ENCODE results near the gene SMG6.

Gene SMG6

GRCh38 chr17:2303204-2304188 is at the start of gene SMG6, which contains the start of gene SRR:
SMG6 (minus strand) TSS chr17:2303785; CDS start chr17:2303720, 65 bp downstream.
SRR (plus strand) TSS chr17:2303950; CDS start chr17:2315561, 11,611 bp downstream.
- DNase-seq (ENCODE audit: low spot score), result peak; percentile 87

DNA sequence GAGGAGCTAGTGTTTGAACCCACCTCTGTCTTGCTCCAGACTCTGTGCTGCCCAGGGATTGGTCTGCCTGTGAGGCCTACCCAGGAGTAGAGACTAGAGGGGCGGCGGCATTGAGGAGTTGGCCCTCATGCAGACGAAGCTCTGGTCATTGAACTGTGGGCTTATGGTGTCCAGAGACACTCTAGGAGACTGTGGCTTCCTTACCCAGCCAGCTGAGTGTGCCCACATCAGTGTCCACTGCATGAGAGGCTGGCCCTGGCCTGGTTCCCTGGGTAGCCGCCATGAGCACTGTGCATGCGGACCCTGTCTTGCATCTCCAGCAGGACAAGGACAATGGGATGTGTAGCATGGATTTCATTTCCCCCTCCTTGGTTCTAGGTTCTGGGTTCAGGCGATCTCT is 47.7 kb upstream of the SMG6 start:
- no peak for DNase-seq (ENCODE audit: low spot score)

GRCh38 chr17:2347805-2348685 is 44.5 kb upstream of the SMG6 start:
- no peak for DNase-seq (ENCODE audit: low spot score)

- DNase-seq (ENCODE audit: low spot score), result no peak
Measured at GRCh38 chr17:2346475-2346874, 42.9 kb upstream of the SMG6 start.

GRCh38 chr17:2344528-2344927 is 40.9 kb upstream of the SMG6 start:
- DNase-seq (ENCODE audit: low spot score), result no peak

DNA sequence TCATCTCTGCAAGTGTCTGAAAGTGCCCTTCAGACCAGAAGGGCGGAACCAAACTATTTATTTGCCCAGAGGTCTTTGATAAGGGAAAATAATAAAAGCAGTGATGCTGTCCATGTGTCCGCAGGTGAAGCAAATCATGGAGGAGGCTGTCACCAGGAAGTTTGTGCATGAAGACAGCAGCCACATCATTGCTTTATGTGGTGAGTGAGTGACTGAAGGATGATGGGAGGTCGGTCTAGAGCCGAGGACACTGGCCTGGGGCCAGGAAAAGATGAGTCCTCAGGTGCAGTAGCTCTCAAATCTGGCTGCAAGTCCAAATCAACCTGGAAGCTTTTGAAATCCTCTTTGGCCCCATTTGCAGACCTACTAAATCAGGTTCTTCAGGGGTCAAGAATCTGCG is 39.8 kb upstream of the SMG6 start:
- DNase-seq (ENCODE audit: low spot score), result no peak

GRCh38 chr17:2338315-2338657 is 34.7 kb upstream of the SMG6 start:
- no peak for DNase-seq (ENCODE audit: low spot score)

- DNase-seq (ENCODE audit: low spot score), result peak; percentile 61
Measured at GRCh38 chr17:2337544-2338314, 34.1 kb upstream of the SMG6 start.

GRCh38 chr17:2336852-2337543 is 33.4 kb upstream of the SMG6 start, which contains the start of gene SGSM2:
SGSM2 (plus strand) TSS chr17:2337501; CDS start chr17:2337689, 188 bp downstream.
- peak; percentile 48 for DNase-seq (ENCODE audit: low spot score)

DNA sequence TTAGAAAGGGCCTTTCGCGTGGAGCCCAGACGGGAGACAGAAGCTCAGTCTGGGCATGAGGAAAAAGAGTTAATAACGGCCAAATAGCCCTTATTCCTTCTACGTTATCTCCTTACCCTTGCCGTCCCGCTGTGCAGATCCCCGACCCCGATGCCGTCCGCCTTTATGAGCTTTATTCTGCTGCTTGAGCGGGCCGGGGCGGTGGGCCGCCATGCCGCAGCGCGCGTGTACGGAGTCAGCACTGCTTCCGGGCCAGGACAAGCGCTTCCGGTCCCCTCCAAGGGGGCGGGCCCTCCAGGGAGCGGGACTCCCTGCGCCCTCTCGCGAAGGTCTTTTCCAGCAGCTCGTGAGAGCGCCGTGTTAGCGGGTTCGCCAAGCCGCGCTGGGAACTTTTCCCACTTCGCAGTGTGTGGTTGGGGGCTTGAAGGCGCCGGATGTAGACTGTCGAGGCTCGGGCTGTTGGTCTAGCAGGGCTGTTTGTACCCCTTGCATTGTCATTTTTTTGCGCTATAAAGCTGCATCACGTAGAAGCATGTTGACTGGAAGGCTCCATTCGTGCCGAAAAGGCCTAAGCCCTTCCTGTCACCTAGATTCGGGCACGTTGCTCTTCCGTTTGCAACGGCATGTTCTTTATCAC is 32.7 kb upstream of the SMG6 start, which contains the start of gene TSR1:
Gene TSR1, minus strand, starts transcription at position 243 of the 637 bp plus-strand sequence. Its CDS starts 30 bp downstream, at position 213.
- peak; percentile 90 for DNase-seq (ENCODE audit: low spot score)

DNA sequence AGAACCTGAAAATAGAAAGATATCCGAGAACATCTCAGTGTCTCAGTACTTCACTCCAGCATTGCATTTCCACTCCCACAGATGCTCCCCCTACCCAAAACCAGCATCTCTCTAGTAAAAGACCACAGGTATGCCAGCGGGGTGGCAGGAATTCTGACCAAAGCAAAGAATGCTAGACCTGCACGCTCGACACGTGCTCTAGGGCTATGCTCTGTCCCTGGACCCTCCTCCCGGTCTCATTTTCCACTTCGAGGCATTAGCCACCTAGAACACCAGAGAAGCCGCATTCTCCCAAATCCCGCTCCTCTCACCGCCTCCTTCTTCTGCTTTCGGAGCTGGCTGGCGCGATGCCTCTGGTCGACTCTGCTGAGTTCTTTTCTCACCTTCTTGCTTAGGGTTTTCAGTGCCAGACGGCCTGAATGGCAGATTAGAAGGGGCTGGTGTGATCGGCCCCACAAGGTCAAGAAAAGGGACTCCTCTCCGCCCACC is 32.2 kb upstream of the SMG6 start:
- no peak for DNase-seq (ENCODE audit: low spot score)

- no peak for DNase-seq (ENCODE audit: low spot score)
Measured at GRCh38 chr17:2331303-2331702, 27.7 kb upstream of the SMG6 start.

DNA sequence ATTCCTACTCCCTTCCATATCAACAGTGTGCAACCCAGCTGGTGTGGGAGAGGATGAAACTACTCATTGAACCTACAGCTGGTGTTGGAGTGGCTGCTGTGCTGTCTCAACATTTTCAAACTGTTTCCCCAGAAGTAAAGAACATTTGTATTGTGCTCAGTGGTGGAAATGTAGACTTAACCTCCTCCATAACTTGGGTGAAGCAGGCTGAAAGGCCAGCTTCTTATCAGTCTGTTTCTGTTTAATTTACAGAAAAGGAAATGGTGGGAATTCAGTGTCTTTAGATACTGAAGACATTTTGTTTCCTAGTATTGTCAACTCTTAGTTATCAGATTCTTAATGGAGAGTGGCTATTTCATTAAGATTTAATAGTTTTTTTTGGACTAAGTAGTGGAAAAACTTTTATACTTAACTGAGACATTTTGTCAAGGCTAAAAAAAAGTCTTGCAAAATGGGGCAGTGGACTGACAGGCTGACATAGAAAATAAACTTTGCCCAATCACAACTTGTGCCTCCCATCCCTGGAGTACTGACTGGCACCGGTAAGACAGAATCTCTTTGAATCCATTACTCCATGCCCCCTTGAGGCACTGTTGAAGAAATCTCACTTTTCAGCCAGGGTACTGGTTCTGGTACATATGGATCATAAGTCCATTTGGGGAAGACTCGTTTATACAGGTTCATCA is 20.2 kb upstream of the SMG6 start:
- no peak for DNase-seq (ENCODE audit: low spot score)

DNA sequence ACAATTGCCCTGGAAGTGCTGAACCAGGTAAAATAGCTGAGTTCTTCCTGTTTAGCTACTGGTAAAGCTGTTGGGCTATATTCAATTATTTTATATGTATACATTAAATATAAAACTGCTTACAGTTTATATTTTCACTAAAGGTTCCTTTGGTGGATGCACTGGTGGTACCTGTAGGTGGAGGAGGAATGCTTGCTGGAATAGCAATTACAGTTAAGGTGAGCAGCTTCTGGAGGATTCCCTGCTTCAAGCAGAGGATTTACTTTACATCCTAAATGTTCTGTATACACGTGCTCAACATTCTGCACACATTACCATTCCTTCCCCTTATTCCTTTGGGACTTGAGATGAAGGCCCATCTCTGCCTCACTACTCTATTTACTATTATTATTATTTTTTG is 17.8 kb upstream of the SMG6 start:
- DNase-seq (ENCODE audit: low spot score), result no peak

GRCh38 chr17:2319051-2319450 is 15.5 kb upstream of the SMG6 start:
- DNase-seq (ENCODE audit: low spot score), result no peak

GRCh38 chr17:2317796-2318195 is 14.2 kb upstream of the SMG6 start:
- DNase-seq (ENCODE audit: low spot score), result no peak

GRCh38 chr17:2316916-2317205 is 13.3 kb upstream of the SMG6 start:
- peak; percentile 25 for DNase-seq (ENCODE audit: low spot score)

DNA sequence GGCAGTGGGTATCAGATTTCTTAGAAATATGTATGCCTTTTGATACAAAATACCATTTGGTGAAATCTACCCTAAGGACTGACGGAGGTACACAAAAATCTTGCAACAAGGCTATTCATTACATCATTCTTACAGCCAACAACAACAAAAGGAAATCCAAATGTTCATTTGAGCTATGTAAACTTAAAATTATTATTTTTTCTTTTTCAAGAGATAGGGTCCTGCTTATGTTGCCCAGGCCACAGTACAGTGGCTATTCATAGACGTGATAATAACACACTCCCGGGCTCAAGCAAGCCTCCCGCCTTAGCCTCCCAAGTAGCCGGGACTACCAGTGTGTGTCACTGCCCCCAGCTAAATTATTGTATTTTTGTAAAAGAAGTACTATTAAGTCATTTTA is 9.2 kb upstream of the SMG6 start:
- DNase-seq (ENCODE audit: low spot score), result no peak

- DNase-seq (ENCODE audit: low spot score), result no peak
Measured at GRCh38 chr17:2309338-2310154, 6.0 kb upstream of the SMG6 start.

All from LoVo (cell line).